ENCODE measurements around the gene ABCF2.

DNA sequence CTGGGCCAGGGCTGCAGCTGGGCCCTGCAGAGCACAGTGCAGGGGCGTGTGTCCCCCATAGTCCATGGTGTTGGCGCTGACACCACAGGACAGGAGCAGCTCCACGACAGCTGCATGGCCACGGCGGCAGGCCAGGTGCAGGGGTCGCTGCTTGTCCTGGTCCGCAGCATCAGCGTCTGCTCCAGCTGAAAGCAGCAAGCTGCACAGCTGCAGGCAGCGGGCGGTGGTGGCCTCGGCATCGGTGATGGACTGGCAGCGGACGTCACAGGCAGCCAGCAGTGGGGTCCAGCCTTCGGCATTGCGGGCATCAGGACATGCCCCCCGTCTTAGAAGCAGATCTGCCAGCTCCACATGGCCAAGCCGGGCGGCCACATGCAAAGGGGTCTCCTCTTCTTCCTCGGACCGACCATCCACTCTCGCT lies 46.0 kb downstream of the ABCF2 start:
- TF ChIP-seq EZH2phosphoT487 (IDR thresholded peaks at IDR 0.05; ENCODE audit: borderline replicate concordance, low read depth) (no peak), RAD21 (IDR thresholded peaks at IDR 0.05; ENCODE audit: low read length) (no peak)
- TF ChIP-seq, protein P1, sequence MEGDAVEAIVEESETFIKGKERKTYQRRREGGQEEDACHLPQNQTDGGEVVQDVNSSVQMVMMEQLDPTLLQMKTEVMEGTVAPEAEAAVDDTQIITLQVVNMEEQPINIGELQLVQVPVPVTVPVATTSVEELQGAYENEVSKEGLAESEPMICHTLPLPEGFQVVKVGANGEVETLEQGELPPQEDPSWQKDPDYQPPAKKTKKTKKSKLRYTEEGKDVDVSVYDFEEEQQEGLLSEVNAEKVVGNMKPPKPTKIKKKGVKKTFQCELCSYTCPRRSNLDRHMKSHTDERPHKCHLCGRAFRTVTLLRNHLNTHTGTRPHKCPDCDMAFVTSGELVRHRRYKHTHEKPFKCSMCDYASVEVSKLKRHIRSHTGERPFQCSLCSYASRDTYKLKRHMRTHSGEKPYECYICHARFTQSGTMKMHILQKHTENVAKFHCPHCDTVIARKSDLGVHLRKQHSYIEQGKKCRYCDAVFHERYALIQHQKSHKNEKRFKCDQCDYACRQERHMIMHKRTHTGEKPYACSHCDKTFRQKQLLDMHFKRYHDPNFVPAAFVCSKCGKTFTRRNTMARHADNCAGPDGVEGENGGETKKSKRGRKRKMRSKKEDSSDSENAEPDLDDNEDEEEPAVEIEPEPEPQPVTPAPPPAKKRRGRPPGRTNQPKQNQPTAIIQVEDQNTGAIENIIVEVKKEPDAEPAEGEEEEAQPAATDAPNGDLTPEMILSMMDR (IDR thresholded peaks at IDR 0.05): no peak

Data from SK-N-SH (cell line).